GM12864 (cell line): ENCODE results near the gene UCP1.

ENCODE experiments used
- DNase-seq: peaks from one replicate; pipeline ENCODE4 v3.0.0-alpha.2; 2011; ENCODE audit warnings: low read depth
- H3K4me3 ChIP-seq: 2 replicates; pipeline ENCODE4 v1.5.1; 2011; ENCODE audit warnings: mild to moderate bottlenecking, low read depth, low read length, control low read depth
- CTCF ChIP-seq: IDR thresholded peaks from 2 replicates; pipeline ENCODE4 v1.5.1; 2011; ENCODE audit warnings: low read depth, mild to moderate bottlenecking, moderate library complexity, low read length, control low read depth, inconsistent platforms; ENCODE audit errors: missing control alignments

The UCP1 gene

GRCh38 chr4:140568507-140569306, at the start of gene UCP1:
Gene UCP1, minus strand, starts transcription at chr4:140568961. Its CDS starts 232 bp downstream, at chr4:140568729.
- DNase-seq = no peak
- no peak for TF ChIP-seq CTCF
- no peak within 1 kb of the TSS for H3K4me3 ChIP-seq

GRCh38 chr4:140617499-140618248, 48.9 kb upstream of the UCP1 start:
- DNase-seq = no peak

GRCh38 chr4:140615451-140615850, 46.7 kb upstream of the UCP1 start:
- no peak for TF ChIP-seq CTCF

More at GRCh38 chr4:140617499-140618248, 48.9 kb upstream of the UCP1 start:
- H3K4me3 ChIP-seq = no peak overlapping the region
- TF ChIP-seq CTCF = no peak

GRCh38 chr4:140612357-140612756, 43.6 kb upstream of the UCP1 start:
- no peak overlapping the region for H3K4me3 ChIP-seq
- no peak for DNase-seq
- TF ChIP-seq CTCF = no peak

More at GRCh38 chr4:140615451-140615850, 46.7 kb upstream of the UCP1 start:
- H3K4me3 ChIP-seq = no peak overlapping the region
- DNase-seq = no peak

GRCh38 chr4:140611854-140612253, 43.1 kb upstream of the UCP1 start:
- no peak overlapping the region for H3K4me3 ChIP-seq
- DNase-seq = no peak
- TF ChIP-seq CTCF = no peak

- H3K4me3 ChIP-seq = no peak overlapping the region
- DNase-seq = no peak
- peak; percentile 39 for TF ChIP-seq CTCF
These were observed 41.0 kb upstream of the UCP1 start for GRCh38 chr4:140609548-140610425.
